GM12891 (cell line): Measurements from ENCODE around the gene KCNJ4.

Experiments used
- POLR2A ChIP-seq: IDR thresholded peaks from 2 replicates; pipeline ENCODE4 v1.6.1; 2011; ENCODE audit warnings: low read depth, low read length, control low read depth
- POLR2AphosphoS5 ChIP-seq: IDR thresholded peaks from 2 replicates; pipeline ENCODE4 v1.6.1; 2011; ENCODE audit warnings: low read depth, low read length, control low read depth
- POU2F2 ChIP-seq: IDR thresholded peaks from 2 replicates; pipeline ENCODE4 v1.6.1; 2011; ENCODE audit warnings: low read depth, mild to moderate bottlenecking, control low read depth, low read length, moderate library complexity
- SPI1 ChIP-seq: IDR thresholded peaks from 2 replicates; pipeline ENCODE4 v1.6.1; 2011; ENCODE audit warnings: low read depth, low read length, control low read depth
- TAF1 ChIP-seq: IDR thresholded peaks from 2 replicates; pipeline ENCODE4 v1.6.1; 2011; ENCODE audit warnings: low read depth, low read length, control low read depth

DNA sequence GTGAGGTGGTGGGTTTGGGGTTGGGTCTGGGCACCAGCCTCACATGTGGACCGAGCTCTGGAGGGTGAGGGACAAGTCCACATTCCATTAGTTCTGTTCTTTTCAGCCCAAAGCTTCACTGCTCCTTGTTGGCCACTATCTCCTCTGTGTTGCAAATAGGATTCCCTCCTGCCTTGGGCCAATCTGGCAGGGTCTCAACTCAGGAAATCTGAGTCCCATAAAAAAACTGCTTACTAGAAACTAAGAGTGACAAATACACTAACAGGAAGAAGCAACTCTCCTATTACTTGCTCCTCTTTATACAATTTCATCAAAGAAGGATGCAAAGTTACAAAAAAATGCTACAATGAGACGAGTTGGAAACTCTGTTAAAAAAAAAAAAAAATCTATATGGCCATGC lies 71.6 kb downstream of the KCNJ4 start:
- TF ChIP-seq POLR2AphosphoS5 (no peak), POLR2A (no peak), SPI1 (no peak), TAF1 (no peak), POU2F2 (no peak)
